H4 (cell line): ENCODE data around the gene PIM3. TPM values are rescaled to one million over a fixed set of nuclear protein-coding genes. Genes with fewer than 3 reads are reported as not detected.
"Not testable (repeated sequence)": the region's sequence is repeated elsewhere in the genome, so short reads cannot be mapped to it uniquely, and the experiment has no call there.

Experiments used
- DNase-seq: peaks from one replicate; pipeline ENCODE4 v3.0.0-alpha.2; 2015; ENCODE audit warnings: low spot score
- total RNA-seq: library from RNA; depleted of rRNA; stranded (reverse); fragments of >200 nt; shearing (Covaris generic); gene quantifications from 2 replicates; pipeline ENCODE4 v1.2.3, GENCODE V29; 2014

Gene PIM3
- total RNA-seq, 1 experiment from 2014 or later = 18.6 TPM

DNA sequence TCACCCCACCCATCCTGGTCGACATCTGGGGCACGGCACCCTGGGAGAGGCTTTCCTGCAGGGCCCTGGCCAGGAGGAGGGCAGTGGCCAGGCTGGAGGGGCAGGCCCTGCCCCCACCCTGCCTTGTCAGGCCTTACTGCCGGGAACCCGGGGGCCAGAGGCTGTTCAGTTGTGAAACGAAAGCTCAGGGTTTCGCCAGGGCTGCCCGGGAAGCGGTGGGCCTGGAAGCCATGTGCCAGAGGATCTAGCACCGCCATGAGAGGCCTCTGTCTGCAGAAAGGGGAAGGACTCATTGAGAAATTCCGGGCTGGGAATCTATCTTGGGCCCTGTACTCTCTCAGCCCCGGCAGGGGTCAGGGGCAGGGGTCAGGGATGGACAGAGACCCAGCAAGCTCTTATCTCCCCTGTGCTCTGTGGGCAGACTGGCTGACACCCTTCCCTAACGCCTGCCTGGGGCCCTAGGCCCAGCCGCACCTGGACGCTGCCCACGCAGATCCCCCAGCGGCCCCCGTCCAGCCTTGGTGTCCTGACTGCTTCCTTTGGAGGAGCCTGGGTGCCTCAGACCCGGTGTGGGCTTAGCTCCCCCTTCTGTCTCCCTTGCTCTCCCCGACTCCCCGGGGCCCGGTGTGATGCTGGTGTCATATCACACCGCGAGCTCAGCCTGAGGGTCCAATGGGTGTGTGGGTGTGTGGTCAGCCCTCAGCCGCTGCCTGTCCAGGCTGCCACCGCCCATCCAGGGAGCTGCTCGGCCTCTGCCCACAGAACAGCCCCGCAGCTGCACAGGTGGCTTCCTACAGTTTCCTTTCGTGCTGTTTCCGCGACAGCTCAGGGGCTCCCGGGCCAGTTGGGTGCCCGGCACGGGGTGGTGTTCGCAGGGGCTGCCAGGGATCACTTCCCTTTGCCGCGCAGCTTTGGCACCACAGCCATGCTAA is 6.5 kb downstream of the PIM3 start:
- DNase-seq = no peak

DNA sequence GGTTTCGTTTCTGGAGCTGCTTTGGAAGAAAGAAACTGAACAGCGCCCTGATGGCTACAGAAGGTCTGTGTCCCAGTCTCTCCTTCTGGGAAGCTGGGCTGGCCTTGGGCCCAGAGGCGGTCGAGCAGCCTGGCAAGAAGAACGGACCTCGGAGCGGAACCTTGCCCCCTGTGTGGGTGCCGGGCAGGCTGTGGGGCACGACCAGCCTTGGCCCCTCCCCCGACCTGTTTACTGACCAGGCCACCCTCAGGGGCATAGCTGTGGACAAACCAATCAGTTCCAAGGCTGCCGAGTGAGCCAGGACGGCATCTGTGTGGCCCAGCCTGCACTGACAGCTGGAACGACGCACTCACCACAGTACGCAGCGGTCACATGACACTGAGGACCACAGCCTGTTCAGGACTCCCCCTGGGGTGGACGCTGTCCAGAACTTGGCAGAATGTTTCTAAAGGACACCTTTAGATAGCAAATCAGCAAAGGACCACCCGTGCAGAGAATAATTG is 7.2 kb downstream of the PIM3 start:
- DNase-seq = no peak

DNA sequence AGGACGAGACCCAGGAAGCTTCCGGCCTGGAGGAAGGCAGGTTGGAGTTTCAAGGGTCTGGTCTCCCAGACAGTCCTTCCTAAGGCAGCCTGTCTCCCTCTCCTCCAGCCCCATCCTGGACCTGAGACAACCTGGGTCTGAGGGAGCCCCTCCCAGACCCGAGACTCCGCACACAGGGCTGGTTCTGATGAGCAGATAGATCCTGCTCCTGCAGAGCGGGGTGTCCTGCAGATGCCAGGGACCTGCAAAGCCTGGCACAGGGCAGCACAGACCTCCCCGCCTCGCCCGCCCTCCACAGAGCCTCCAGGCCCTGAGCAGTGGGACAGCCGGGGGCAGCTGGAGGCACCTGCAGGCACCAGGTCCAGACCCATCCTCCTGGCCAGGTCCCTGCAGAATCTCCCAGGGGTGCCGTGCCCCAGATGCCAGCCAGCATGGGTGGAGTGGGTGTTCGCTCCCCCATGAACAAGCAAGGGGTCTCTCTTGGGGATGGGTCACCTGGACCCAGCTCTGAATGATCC is 7.8 kb downstream of the PIM3 start:
- no peak for DNase-seq

DNA sequence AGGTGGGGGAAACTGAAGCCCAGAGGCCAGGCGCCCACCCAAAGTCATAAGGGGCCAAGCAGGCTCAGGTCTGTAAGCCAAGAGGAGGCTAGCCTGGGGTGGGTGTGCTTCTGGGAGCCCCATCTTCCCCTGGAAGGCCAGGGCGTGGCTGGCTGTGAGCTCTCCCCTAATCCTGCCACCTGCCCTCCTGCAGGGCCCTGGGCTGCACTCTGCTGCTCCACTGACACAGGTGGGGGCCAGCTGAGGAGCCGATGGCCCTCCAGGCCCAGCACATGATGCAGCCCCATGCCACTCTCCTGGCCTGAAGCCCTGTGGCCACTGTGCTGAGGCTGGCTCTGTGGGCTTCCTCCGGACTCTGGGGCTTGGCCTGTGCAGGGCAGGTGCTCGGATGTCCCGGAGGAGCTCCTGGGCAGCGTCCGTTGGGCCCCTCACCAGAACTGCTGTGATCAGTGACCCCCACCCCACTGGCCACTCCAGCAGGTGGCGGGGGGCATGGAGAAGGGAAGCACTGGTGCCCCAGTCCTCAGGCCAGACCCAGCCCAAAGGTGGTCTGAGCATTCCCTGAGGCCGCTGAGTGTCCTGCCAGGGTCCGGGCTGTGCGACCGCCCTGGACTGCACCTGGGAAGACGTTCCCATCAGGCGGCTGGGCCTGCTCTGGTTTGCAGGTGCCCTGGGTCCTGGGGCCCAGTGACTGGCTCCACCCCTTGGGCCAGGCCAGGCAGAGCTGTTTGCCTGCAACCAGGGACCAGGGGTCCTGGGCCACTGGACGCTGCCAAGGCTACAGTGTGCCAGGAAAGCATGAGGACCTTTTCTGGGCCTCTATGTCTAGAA is 8.5 kb downstream of the PIM3 start:
- DNase-seq = no peak

DNA sequence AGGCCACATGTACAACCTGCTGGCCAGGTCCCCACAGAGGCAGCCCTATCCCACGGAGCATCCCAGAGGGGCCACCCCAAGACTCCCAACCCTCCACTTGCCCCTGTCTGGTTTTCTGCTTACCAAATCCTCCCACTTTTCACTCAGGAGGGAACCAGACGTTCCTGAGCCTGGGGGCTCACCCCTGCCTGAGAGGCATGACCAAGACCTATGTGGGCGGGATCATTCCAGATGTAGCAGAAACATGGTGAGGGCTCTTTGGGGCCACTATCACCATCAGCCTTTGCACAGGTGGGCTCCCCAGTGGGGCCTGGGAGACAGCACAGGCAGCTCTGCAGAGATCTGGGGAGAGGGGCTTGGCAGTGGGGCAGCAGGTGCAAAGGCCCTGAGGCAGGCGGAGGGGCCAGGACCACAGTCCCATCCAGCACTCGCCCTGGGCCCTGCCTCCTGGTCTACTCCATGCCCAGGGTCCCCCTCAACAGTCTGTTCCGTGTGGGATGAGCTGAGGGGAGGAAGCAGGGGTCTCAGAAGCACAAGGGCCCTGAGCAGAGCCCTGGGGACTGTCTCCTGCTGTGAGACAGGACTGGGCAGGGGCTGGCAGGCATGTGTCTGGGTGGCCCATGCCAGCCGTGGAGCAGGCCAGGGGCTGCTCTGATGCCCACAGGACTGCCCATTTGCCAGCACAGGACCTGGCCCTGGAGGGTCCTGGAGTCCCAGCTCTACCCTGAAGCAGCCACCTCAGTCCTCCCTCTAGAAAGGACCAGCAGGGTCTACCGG is 9.4 kb downstream of the PIM3 start:
- no peak for DNase-seq

DNA sequence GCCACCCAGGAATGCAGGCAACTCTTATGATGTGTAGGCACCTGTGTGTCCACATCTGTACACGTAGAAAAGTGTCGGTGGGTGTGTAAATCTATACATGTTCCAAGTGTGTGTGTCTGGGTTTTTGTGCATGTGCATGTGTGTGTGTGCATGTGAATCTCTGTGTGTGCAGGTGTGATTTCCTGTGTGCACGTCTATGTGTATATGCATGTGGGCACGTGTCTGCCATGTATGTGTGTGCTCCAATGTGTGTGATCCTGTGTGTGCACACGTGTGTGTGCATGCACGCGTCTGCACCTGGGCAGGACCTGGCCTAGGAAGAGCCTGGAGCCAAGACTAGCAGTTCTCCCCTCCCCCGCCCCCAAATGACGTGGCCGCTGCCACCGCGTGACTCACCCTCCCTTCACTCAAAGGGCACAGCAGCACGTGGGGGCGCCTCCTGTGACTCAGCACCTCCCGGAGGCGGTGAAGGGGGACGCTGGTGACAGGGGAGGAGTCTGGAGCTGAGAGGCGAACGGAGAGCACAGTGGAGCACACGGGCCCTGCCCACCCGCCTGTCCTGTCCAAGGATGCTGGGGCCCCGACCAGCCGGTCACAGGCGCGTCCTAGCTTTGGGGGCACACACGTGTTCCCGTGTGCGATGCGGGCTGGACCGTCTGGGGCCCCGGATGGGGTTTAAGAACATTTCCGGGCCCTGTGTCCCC is 10.1 kb downstream of the PIM3 start:
- DNase-seq = peak; percentile 99

DNA sequence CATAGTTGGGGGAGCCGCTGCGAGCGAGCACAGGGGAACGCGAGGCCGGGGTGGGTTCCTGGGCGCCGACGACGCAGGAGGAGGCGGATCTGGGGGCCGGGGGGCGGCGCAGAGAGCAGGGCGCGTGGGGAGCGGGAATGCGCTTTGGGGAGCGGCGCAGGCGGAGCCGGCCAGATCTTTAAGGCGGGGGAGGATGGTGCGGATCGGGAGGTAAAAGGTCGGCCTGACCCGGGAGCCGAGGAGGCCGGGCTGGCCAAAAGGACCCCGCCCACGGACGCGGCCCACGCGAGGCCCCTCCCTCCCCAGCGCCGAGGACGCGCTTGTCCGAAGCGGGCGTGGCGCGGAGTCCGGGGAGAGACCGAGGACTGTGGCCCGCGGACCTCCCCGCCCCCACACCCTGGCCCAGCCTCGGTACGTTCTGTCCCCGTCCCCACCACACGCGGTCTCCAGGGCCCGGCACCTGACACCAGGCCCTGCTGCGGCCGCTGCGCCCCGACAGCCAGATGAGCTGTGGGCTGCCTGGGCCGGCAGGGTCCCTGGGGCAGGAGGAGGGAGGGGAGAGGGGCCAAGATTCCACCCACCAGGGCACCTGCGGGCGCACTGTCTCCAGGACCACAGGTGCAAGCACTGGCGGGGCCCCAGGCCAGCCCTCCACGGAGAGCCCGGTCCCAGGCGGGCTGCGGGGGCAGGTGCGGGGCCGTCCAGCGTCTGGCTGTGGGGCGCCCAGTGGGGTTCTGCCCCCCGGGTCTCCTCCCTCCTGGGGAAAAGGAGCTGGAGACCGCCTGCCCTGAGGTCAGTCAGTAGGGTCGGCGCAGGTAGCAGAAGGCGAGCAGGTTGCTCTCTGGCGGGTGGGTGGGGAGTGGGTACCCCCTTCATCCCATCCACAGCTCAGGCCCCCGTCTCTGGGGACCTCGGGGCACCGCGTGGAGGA is 10.9 kb downstream of the PIM3 start:
- peak; percentile 65 for DNase-seq

DNA sequence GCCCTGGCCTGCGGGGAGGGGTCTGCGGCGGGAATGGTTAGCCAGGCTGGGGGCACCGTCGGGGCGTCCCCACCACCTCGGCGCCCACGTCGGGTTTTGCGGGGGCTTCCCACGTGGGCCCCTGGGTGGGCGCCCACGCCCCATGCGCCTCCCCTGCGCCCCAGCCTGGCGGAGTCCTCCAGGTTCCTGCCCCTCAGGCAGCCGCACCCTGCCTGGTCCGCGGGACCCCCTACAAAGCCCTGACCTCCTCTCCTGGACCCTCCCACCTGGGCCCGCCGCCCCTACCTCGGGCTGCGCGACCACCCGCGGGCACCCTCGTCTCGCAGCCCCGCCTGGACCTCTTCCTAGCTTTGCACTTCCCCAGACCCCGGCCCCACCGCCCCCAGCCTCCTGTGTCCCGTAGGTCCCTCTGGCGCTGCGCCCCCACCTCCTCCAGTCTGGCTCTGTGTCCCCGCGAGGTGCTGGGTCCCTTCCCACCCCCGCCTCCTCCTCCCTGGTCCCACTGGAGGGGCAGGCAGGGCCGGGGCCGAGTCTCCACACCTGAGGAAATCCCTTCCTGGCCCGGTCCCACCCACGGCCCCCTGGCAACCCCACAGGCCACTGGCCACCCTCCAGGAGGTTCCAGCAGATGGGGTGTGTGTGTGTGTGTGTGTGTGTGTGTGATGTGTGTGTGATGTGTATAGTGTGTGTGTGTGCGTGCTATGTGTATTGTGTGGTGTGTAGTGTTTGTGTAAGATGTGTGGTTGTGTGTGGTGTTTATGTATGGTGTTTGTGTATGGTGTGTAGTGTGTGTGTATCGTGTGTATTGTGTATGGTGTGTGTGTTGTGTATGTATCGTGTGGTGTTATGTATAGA is 11.8 kb downstream of the PIM3 start:
- DNase-seq = no peak

DNA sequence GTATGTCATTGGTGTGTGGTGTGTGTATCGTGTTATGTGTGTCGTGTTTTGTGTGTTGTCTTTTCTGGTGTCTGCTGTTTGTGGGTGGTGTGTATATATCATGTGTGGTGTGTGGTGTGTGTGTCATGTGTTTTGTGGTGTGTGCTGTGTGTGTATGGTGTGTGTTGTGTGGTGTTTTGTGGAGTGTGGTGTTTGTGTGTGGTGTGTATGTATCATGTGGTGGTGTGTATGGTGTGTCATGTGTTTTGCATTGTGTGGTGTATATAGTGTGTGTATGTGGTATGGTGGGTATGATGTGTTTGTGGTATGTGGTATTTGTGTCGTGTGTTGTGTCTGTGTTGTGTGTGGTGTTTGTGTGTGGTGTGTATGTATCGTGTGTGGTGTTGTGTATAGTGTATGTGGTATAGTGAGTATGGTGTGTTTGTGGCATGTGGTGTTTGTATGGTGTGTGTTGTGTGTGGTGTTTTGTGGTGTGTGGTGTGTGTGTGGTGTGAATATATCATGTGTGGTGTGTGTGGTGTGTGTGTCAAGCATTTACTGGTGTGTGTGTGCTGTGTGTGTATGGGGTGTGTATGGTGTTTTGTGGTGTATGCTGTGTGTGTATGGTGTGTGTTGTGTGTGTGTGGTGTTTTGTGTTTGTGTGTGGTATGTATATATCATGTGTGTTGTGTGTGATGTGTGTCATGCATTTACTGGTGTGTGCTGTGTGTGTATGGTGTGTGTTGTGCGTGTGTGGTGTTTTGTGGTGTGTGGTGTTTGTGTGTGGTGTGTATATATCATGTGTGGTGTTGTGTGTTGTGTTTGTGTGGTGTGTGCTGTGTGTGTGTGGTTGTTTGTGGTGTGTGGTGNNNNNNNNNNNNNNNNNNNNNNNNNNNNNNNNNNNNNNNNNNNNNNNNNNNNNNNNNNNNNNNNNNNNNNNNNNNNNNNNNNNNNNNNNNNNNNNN is 12.7 kb downstream of the PIM3 start:
- no peak for DNase-seq

DNA sequence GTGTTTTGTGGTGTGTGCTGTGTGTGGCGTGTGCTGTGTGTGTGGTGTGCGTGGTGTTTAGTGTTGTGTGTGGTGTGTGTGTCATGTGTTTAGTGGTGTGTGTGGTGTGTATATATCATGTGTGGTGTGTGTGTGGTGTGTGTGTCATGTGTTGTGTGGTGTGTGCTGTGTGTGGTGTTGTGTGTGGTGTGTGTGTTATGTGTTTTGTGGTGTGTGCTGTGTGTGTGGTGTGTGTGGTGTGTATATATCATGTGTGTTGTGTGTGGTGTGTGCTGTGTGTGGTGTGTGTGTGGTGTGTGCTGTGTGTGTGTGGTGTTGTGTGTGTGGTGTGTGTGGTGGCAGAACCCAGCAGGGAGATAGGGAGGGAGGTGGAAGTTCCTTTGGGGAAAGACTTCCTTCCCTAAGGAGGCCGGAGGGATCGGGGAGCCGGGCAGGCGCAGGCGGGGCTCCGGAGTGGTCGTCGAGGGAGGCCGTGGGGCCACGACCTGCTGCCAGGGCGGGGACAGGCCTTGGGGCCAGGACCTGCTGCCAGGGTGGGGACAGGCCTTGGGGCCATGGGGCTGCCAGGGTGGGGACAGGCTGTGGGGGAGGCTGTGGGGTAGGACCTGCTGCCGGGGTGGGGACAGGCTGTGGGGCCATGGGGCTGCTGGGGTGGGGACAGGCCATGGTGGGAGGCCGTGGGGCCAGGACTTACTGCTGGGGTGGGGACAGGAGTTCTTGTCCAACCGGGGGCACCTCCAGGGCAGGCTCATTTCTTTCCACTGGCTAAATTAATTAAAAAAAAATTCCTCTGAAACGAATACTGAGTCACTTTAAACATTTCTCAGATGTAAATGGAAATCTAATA is 15.2 kb downstream of the PIM3 start:
- no peak for DNase-seq

DNA sequence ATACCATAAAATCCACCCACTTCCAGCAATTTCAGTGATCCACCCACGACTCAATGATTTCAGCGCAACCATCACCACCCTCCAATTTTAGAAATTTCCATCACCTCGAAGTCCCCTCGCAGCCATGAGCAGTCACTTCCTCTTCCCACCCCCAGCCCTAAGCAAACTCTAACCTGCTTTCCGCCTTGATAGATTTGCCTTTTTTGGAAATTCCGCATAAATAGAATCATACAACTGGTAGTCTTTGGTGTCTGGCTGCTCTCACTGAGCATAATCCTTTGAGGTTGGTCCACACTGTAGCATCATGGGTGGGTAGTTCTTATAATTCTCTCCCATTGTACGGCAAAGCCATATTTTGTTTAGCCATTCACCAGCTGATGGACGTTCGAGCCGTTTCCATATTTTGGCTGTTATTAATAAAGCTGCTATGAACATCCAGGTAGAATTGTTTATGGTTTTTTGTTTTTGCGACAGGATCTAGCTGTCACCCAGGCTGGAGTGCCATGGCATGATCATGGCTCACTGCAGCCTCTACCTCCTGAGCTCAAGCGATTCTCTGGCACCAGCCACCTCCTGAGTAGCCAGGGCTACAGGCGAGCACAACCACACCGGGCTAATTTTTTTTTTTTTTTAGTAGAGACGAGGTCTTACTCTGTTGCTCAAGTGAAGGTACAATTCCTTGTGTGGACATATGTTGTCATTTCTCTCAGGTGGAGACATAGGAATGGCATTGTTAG is 16.0 kb downstream of the PIM3 start:
- no peak for DNase-seq

DNA sequence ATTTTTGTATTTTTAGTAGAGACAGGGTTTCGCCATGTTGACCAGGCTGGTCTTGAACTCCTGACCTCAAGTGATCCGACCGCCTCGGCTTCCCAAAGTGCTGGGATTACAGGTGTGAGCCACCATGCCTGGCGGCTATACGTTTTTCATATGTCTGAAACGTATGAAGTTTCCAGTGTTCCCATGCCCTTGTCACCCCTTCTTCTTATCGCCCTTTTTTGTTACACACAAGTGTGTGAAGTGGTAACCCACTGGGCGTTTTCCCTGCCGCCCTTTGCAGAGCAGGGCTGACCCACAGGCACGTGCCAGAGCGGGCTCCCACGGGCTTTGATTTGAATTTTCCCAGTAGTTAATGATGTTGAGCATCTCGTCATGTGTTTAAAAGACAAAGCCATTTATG is 17.0 kb downstream of the PIM3 start:
- DNase-seq = no peak

DNA sequence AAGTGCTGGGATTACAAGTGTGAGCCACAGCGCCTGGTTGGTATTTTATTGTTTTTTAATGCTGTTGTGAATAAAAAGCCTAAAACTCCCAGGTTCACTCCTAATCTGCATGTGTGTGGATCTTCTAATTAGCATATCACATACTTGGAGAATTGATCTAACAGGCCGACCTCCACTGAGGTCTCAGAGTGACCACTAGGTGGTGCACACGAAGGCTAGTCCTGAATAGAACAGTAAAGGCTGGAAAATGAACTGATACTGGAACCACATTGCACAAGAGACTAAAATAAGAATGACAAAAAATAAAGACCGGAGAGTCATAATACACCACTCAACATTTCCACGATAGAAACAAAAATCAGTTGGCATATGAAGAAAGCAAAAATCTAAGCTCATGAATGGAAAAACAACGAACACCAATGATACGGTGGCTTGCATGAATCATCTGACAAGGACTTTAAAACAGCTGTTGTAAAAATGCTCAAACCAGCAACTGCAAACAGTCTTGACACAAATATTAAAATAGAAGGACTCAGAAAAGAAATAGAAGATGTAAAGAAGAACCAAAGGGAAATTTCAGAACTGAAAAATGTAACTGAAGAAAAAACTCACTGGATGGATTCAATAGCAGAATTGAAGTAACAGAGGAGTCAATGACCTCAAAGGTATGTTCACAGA is 19.2 kb downstream of the PIM3 start:
- no peak for DNase-seq

DNA sequence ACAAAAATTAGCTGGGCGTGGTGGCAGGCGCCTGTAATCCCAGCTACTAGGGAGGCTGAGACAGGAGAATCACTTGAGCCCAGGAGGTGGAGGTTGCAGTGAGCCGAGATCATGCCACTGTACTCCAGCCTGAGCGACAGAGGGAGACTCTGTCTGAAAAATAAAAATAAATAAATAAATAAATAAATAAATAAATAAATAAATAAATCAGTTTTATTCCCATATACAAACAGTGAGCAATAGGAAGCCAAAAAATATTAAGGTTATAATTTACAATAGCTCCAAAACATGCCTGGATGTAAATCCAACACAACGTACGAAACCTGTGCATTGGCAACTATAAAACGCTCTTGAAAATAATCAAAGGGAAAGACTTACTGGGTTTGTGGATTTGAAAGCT is 21.2 kb downstream of the PIM3 start:
- DNase-seq = not testable (repeated sequence)
